DND-41 (cell line): ENCODE data around the gene SUN1.

Experiments used
- ATAC-seq: fragments of 200-7000 bp; cut with Tn5 transposase; 3 replicates; pipeline ENCODE4 v1.9.1; 2021; ENCODE audit warnings: low read depth; ENCODE audit not compliant: insufficient read depth
- DNase-seq: peaks from one replicate; pipeline ENCODE4 v3.0.0-alpha.2; 2020
- H2AFZ ChIP-seq: 2 replicates; pipeline ENCODE4 v1.6.0; 2012; ENCODE audit warnings: low read depth, low read length
- H3K27ac ChIP-seq: 2 replicates; pipeline ENCODE4 v1.5.1; 2012; ENCODE audit warnings: low read length, inconsistent platforms
- H3K27me3 ChIP-seq: fragments of 200-600 bp; sonication (generic); 2 replicates; pipeline ENCODE4 v1.6.0; 2012; ENCODE audit warnings: low read length, mild to moderate bottlenecking, inconsistent platforms; ENCODE audit not compliant: insufficient read depth, poor library complexity
- H3K36me3 ChIP-seq: 2 replicates; pipeline ENCODE4 v1.5.1; 2012; ENCODE audit warnings: low read length, inconsistent platforms; ENCODE audit not compliant: insufficient read depth
- H3K4me1 ChIP-seq: 2 replicates; pipeline ENCODE4 v1.5.1; 2012; ENCODE audit warnings: mild to moderate bottlenecking, low read length; ENCODE audit not compliant: insufficient read depth
- H3K4me2 ChIP-seq: 2 replicates; pipeline ENCODE4 v1.6.0; 2012; ENCODE audit warnings: mild to moderate bottlenecking, moderate library complexity, low read length, inconsistent platforms; ENCODE audit not compliant: insufficient read depth
- H3K4me3 ChIP-seq, 2 experiments: fragments of 200-600 bp in 1 of 2; shearing (Covaris generic) in 1 of 2; 2 replicates each; pipeline ENCODE4 v1.5.1; 2012 to 2016; ENCODE audit warnings: inconsistent platforms in 2 of 2, low read length in 2 of 2, mild to moderate bottlenecking in 2 of 2, low read depth in 1 of 2, moderate library complexity in 1 of 2
- H3K79me2 ChIP-seq: 2 replicates; pipeline ENCODE4 v1.6.0; 2012; ENCODE audit warnings: low read length, inconsistent platforms; ENCODE audit not compliant: insufficient read depth
- H3K9ac ChIP-seq: 2 replicates; pipeline ENCODE4 v1.6.0; 2012; ENCODE audit warnings: low read depth, mild to moderate bottlenecking, inconsistent platforms, low read length, moderate library complexity
- H3K9me3 ChIP-seq: 2 replicates; pipeline ENCODE4 v1.5.1; 2012; ENCODE audit warnings: low read length, moderate library complexity, mild to moderate bottlenecking, inconsistent platforms; ENCODE audit not compliant: insufficient read depth, severe bottlenecking
- H4K20me1 ChIP-seq: 2 replicates; pipeline ENCODE4 v1.6.0; 2012; ENCODE audit warnings: low read length; ENCODE audit not compliant: insufficient read depth
- EZH2 ChIP-seq: IDR thresholded peaks from 3 replicates; pipeline ENCODE4 v1.6.1; 2012; ENCODE audit warnings: borderline replicate concordance, low read depth, mild to moderate bottlenecking, moderate library complexity, low read length, inconsistent platforms; ENCODE audit not compliant: severe bottlenecking
- TF ChIP-seq, protein P1 (sequence below): IDR thresholded peaks from 2 replicates; pipeline ENCODE4 v1.5.1; 2012; ENCODE audit warnings: borderline replicate concordance, low read length, moderate library complexity, mild to moderate bottlenecking; ENCODE audit not compliant: poor library complexity, severe bottlenecking; ENCODE audit errors: extremely low read depth

The SUN1 gene

DNA sequence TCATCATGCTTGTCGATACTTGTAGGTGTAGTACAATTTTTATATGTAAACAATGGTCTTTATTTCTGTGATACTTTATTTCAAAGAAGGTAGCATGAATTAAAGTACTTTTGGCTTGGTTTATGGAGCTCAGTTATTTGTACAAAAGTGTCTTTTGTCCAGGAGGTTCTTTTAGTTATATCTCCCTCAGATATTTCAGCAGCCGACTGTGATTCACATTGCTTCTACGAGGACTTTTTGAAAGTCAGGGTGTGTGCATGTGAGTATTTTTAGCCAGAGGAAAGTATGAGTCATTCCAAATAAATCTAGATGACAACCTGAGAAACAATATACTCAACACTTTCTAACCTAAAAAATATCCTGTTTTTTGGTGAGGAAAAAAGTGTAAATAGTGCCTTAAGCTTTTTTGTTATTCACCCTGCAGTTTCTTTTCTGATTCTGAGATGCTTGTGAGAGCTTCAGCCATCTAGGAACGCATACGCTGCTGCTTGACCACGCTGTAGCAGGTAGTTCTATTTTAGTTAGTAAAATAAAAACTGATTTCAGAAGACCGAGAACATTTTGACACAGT, 595 bp upstream of the SUN1 start:
- ATAC-seq (no peak), DNase-seq (no peak)
- H3K4me2 ChIP-seq, result no peak overlapping the region
- no peaks in the 10 kb centered on the region for H3K27me3 ChIP-seq
- no peak overlapping the region for H2AFZ ChIP-seq
- TF ChIP-seq EZH2, result no peak
- TF ChIP-seq, protein P1, sequence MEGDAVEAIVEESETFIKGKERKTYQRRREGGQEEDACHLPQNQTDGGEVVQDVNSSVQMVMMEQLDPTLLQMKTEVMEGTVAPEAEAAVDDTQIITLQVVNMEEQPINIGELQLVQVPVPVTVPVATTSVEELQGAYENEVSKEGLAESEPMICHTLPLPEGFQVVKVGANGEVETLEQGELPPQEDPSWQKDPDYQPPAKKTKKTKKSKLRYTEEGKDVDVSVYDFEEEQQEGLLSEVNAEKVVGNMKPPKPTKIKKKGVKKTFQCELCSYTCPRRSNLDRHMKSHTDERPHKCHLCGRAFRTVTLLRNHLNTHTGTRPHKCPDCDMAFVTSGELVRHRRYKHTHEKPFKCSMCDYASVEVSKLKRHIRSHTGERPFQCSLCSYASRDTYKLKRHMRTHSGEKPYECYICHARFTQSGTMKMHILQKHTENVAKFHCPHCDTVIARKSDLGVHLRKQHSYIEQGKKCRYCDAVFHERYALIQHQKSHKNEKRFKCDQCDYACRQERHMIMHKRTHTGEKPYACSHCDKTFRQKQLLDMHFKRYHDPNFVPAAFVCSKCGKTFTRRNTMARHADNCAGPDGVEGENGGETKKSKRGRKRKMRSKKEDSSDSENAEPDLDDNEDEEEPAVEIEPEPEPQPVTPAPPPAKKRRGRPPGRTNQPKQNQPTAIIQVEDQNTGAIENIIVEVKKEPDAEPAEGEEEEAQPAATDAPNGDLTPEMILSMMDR, result no peak
- H3K9ac ChIP-seq, result no peak overlapping the region
- no peak overlapping the region for H3K4me3 ChIP-seq
- H3K79me2 ChIP-seq, result peaks cover 95% of the 10 kb centered on the region
- H3K9me3 ChIP-seq, result no peaks in the 10 kb centered on the region
- peaks cover 27% of the 10 kb centered on the region for H3K36me3 ChIP-seq
- H4K20me1 ChIP-seq, result peaks cover 69% of the 10 kb centered on the region
- no peaks in the 10 kb centered on the region for H3K4me1 ChIP-seq
- H3K27ac ChIP-seq, result no peak overlapping the region

DNA sequence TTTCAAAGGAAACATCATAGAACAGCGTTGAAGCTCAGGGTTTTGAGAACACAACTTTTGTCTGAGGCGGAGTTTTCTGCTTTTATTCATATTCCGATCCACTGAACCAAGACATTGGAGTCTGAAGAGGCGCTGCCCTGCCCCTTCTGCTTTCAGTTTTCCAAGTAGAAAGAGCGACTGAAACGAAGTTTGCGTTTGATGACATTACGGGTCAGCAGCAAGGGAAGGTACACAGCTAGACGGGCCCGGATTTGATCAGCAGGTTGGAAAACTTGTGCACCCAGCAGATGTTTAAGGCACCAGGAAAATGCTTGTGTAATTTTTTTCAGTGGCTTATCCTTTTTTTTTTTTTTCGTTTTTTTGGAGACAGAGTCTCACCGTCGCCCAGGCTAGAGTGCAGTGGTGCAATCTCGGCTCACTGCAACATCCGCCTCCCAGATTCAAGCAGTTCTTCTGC, 720 bp downstream of the SUN1 start:
- no peak overlapping the region for H3K9ac ChIP-seq

DNA sequence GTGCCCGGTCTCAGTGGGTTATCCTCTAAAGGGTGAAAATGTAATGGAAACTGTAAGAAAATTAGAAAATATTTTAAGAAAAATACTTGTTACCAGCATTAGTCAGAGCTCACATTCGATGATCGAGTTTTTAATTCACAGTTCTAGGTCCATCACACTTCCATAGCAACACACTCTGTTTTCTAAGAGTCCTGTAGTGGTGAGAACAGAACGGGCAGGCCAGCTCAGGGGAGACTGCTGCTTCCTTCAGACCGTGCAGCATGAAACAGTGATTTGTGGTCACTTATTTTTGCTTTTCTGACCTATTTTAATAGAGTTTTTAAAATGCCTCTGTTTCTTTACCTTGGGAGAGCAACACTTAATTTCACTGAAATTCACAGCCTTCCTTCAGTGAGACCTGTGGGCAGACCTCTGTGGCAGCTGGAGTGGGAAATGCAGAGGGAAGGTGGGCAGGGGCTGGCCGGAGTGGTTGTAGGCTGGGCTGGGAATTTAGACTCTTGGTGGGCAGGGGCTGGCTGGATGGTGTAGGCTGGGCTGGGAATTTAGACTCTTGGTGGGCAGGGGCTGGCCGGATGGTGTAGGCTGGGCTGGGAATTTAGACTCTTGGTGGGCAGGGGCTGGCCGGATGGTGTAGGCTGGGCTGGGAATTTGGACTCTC, 1.5 kb downstream of the SUN1 start:
- no peaks in the 10 kb centered on the region for H3K9me3 ChIP-seq
- no peaks in the 10 kb centered on the region for H3K4me1 ChIP-seq
- ATAC-seq (no peak), DNase-seq (no peak)
- no peak overlapping the region for H3K4me3 ChIP-seq
- H4K20me1 ChIP-seq, result peaks cover 77% of the 10 kb centered on the region
- H3K9ac ChIP-seq, result no peak overlapping the region
- TF ChIP-seq, protein P1, result no peak
- no peak for TF ChIP-seq EZH2
- H3K4me2 ChIP-seq, result no peak overlapping the region
- no peak overlapping the region for H3K27ac ChIP-seq
- H2AFZ ChIP-seq, result no peak overlapping the region
- H3K79me2 ChIP-seq, result peaks cover 90% of the 10 kb centered on the region
- no peaks in the 10 kb centered on the region for H3K27me3 ChIP-seq
- peaks cover 45% of the 10 kb centered on the region for H3K36me3 ChIP-seq

More for the DNA sequence above, 720 bp downstream of the SUN1 start:
- H3K79me2 ChIP-seq, result peaks cover 95% of the 10 kb centered on the region
- H4K20me1 ChIP-seq, result peaks cover 75% of the 10 kb centered on the region
- no peak overlapping the region for H3K4me3 ChIP-seq
- no peaks in the 10 kb centered on the region for H3K9me3 ChIP-seq
- no peaks in the 10 kb centered on the region for H3K27me3 ChIP-seq
- no peak overlapping the region for H3K27ac ChIP-seq
- ATAC-seq (no peak), DNase-seq (no peak)
- TF ChIP-seq EZH2, result no peak
- TF ChIP-seq, protein P1, result no peak
- H2AFZ ChIP-seq, result no peak overlapping the region
- H3K36me3 ChIP-seq, result peaks cover 38% of the 10 kb centered on the region
- no peaks in the 10 kb centered on the region for H3K4me1 ChIP-seq
- no peak overlapping the region for H3K4me2 ChIP-seq
